Lung (tissue), 12 donors: Measurements from ENCODE around the gene RASGRF2. TPM values are rescaled to one million over a fixed set of nuclear protein-coding genes. Genes with fewer than 3 reads are reported as not detected.

ENCODE experiments used
- ATAC-seq: fragments of 200-7000 bp; cut with Tn5 transposase; one replicate; pipeline ENCODE4 v1.9.1; 2020; ENCODE audit warnings: moderate number of reproducible peaks; ENCODE audit not compliant: insufficient read depth, low FRiP score
- DNase-seq, 3 donors: peaks; one replicate each; pipeline ENCODE4 v3.0.0-alpha.2; 2013 to 2017
- H3K27ac ChIP-seq, 2 donors: one replicate each; pipeline ENCODE4 v1.5.1; 2013; ENCODE audit warnings: mild to moderate bottlenecking in 2 of 2, moderate library complexity in 2 of 2, control low read depth in 1 of 2, inconsistent platforms in 1 of 2, low read depth in 1 of 2, low read length in 1 of 2
- H3K27me3 ChIP-seq, 3 donors: one replicate each; pipeline ENCODE4 v1.5.1; 2013; ENCODE audit warnings: low read length in 2 of 3; ENCODE audit not compliant: control insufficient read depth in 3 of 3, insufficient read depth in 3 of 3
- H3K36me3 ChIP-seq, 4 donors: one replicate each; pipeline ENCODE4 v1.5.1; 2013; ENCODE audit warnings: low read length in 4 of 4, mild to moderate bottlenecking in 1 of 4, moderate library complexity in 1 of 4; ENCODE audit not compliant: control insufficient read depth in 4 of 4, insufficient read depth in 4 of 4
- H3K4me1 ChIP-seq, 5 donors: one replicate each; pipeline ENCODE4 v1.5.1; 2013; ENCODE audit warnings: low read length in 5 of 5, mild to moderate bottlenecking in 2 of 5, moderate library complexity in 1 of 5; ENCODE audit not compliant: control insufficient read depth in 5 of 5, insufficient read depth in 5 of 5
- H3K4me3 ChIP-seq: one replicate; pipeline ENCODE4 v1.5.1; 2013; ENCODE audit warnings: mild to moderate bottlenecking, control low read depth, moderate library complexity
- H3K9ac ChIP-seq, 2 donors: one replicate each; pipeline ENCODE4 v1.5.1; 2013; ENCODE audit warnings: low read length in 2 of 2, control low read depth in 1 of 2; ENCODE audit not compliant: insufficient read depth in 1 of 2
- H3K9me3 ChIP-seq, 4 donors: one replicate each; pipeline ENCODE4 v1.5.1; 2013; ENCODE audit warnings: low read length in 3 of 4, mild to moderate bottlenecking in 1 of 4, moderate library complexity in 1 of 4; ENCODE audit not compliant: control insufficient read depth in 4 of 4, insufficient read depth in 3 of 4
- CTCF ChIP-seq: IDR thresholded peaks from 2 replicates; pipeline ENCODE4 v1.5.1; 2012; ENCODE audit warnings: mild to moderate bottlenecking; ENCODE audit errors: control extremely low read depth, extremely low read depth
- WGBS, 2 donors: extraction: QIAGEN DNeasy Blood & Tissue Kit; methylation state at CpG; one replicate each; pipeline ENCODE4 v1.1.7; 2013; 5-methylcytosine and 5-hydroxymethylcytosine counted together
- polyA plus RNA-seq, 2 donors: library from polyadenylated mRNA; stranded (reverse); fragments of 200-250 nt; gene quantifications; one replicate each; pipeline ENCODE4 v1.2.1, GENCODE V29; 2013
- total RNA-seq, 2 donors: library from RNA; depleted of rRNA in 1 of 2; stranded (reverse); fragments of >200 nt in 1 of 2; gene quantifications; one replicate each; pipeline ENCODE4 v1.2.1, GENCODE V29; 2014 to 2021
- donor health status: control.
- donor health status: control.
- donor health status: Bipolar disorder and iron deficiency.
- donor health status: healthy.
- donor health status: DM: yes; HTN: yes; CAD: no.

Gene RASGRF2
- total and polyA plus RNA-seq, 4 donors: 1.0 to 12.0 (median 2.7) TPM

GRCh38 chr5:80928073-80928472 is 32.1 kb upstream of the RASGRF2 start:
- no peak overlapping the region for H3K9ac ChIP-seq
- peaks cover 0 to 2% (median 0%) of the 10 kb centered on the region in 4 donors for H3K9me3 ChIP-seq
- ATAC-seq: no peak
- H3K4me1 ChIP-seq: peaks cover 0 to 2% (median 0%) of the 10 kb centered on the region in 5 donors
- WGBS, 2 donors: 77 to 85% methylated on average over 2 of the region's 2 CpGs
- no peak for DNase-seq
- no peak overlapping the region for H3K27ac ChIP-seq
- no peaks in the 10 kb centered on the region for H3K36me3 ChIP-seq
- H3K27me3 ChIP-seq: no peaks in the 10 kb centered on the region
- H3K4me3 ChIP-seq: no peak overlapping the region
- no peak for TF ChIP-seq CTCF

GRCh38 chr5:80930940-80931339 is 29.2 kb upstream of the RASGRF2 start:
- H3K9ac ChIP-seq: no peak overlapping the region
- TF ChIP-seq CTCF: no peak
- ATAC-seq (no peak), DNase-seq (no peak)
- no peaks in the 10 kb centered on the region for H3K36me3 ChIP-seq
- H3K4me3 ChIP-seq: no peak overlapping the region
- H3K27ac ChIP-seq: no peak overlapping the region
- H3K4me1 ChIP-seq: peaks cover 0 to 2% (median 0%) of the 10 kb centered on the region in 5 donors
- H3K9me3 ChIP-seq: peaks cover 0 to 2% (median 0%) of the 10 kb centered on the region in 4 donors
- WGBS, 2 donors: 80 to 93% methylated on average over 3 of the region's 3 CpGs
- H3K27me3 ChIP-seq: no peaks in the 10 kb centered on the region

GRCh38 chr5:80931411-80931810 is 28.8 kb upstream of the RASGRF2 start:
- no peak overlapping the region for H3K4me3 ChIP-seq
- no peak overlapping the region for H3K9ac ChIP-seq
- H3K27me3 ChIP-seq: no peaks in the 10 kb centered on the region
- no peak overlapping the region for H3K27ac ChIP-seq
- no peak for TF ChIP-seq CTCF
- H3K36me3 ChIP-seq: no peaks in the 10 kb centered on the region
- 87 to 90% methylated on average over 1 of the region's 1 CpG for WGBS, 2 donors
- peaks cover 0 to 2% (median 0%) of the 10 kb centered on the region in 4 donors for H3K9me3 ChIP-seq
- ATAC-seq (no peak), DNase-seq (no peak)
- peaks cover 0 to 2% (median 0%) of the 10 kb centered on the region in 5 donors for H3K4me1 ChIP-seq

GRCh38 chr5:80933036-80933435 is 27.1 kb upstream of the RASGRF2 start:
- no peak overlapping the region for H3K9ac ChIP-seq
- no peak for DNase-seq
- no peaks in the 10 kb centered on the region for H3K36me3 ChIP-seq
- no peaks in the 10 kb centered on the region for H3K4me1 ChIP-seq
- no peaks in the 10 kb centered on the region for H3K27me3 ChIP-seq
- no peak for ATAC-seq
- no peak overlapping the region for H3K4me3 ChIP-seq
- WGBS, 2 donors: 95 to 98% methylated on average over 2 of the region's 2 CpGs
- peaks cover 0 to 1% (median 0%) of the 10 kb centered on the region in 4 donors for H3K9me3 ChIP-seq
- TF ChIP-seq CTCF: no peak
- no peak overlapping the region for H3K27ac ChIP-seq
